IPS-15b (cell line): ENCODE data around the gene DCUN1D1.
"Not testable (repeated sequence)": the region's sequence is repeated elsewhere in the genome, so short reads cannot be mapped to it uniquely, and the experiment has no call there.

Experiments used
- H3K27me3 ChIP-seq: one replicate; pipeline ENCODE4 v1.6.1; 2013; ENCODE audit warnings: low read length; ENCODE audit not compliant: control insufficient read depth, insufficient read depth
- H3K36me3 ChIP-seq: one replicate; pipeline ENCODE4 v1.6.1; 2013; ENCODE audit warnings: low read length; ENCODE audit not compliant: control insufficient read depth, insufficient read depth
- H3K4me1 ChIP-seq: one replicate; pipeline ENCODE4 v1.6.1; 2013; ENCODE audit warnings: mild to moderate bottlenecking, low read length; ENCODE audit not compliant: control insufficient read depth, insufficient read depth
- H3K4me3 ChIP-seq: one replicate; pipeline ENCODE4 v1.5.1; 2013; ENCODE audit warnings: low read depth, low read length
- H3K9ac ChIP-seq: one replicate; pipeline ENCODE4 v1.6.1; 2013; ENCODE audit warnings: low read depth, mild to moderate bottlenecking, low read length
- H3K9me3 ChIP-seq: one replicate; pipeline ENCODE4 v1.6.1; 2013; ENCODE audit warnings: mild to moderate bottlenecking, low read length; ENCODE audit not compliant: control insufficient read depth, insufficient read depth

DCUN1D1 gene

GRCh38 chr3:182999767-183000166 lies 19.4 kb upstream of the DCUN1D1 start:
- no peaks in the 10 kb centered on the region for H3K27me3 ChIP-seq
- no peaks in the 10 kb centered on the region for H3K9me3 ChIP-seq
- no peaks in the 10 kb centered on the region for H3K4me1 ChIP-seq
- H3K4me3 ChIP-seq, result no peak overlapping the region
- H3K36me3 ChIP-seq, result no peaks in the 10 kb centered on the region
- no peak overlapping the region for H3K9ac ChIP-seq

GRCh38 chr3:182993486-182994201 lies 13.3 kb upstream of the DCUN1D1 start:
- not testable (repeated sequence) for H3K27me3 ChIP-seq, H3K9me3 ChIP-seq, H3K4me1 ChIP-seq, H3K9ac ChIP-seq, H3K4me3 ChIP-seq, H3K36me3 ChIP-seq

- no peak overlapping the region for H3K9ac ChIP-seq
- H3K36me3 ChIP-seq, result no peaks in the 10 kb centered on the region
These were observed 9.2 kb upstream of the DCUN1D1 start for GRCh38 chr3:182989566-182989965.

GRCh38 chr3:182986021-182986420 lies 5.7 kb upstream of the DCUN1D1 start:
- Histone ChIP-seq H3K9ac (no peak overlapping the region), H3K4me3 (no peak overlapping the region), H3K4me1 (no peaks in the 10 kb centered on the region), H3K27me3 (no peaks in the 10 kb centered on the region), H3K36me3 (no peaks in the 10 kb centered on the region), H3K9me3 (no peaks in the 10 kb centered on the region)

More at GRCh38 chr3:182989566-182989965, 9.2 kb upstream of the DCUN1D1 start:
- H3K27me3 ChIP-seq, result no peaks in the 10 kb centered on the region
- H3K9me3 ChIP-seq, result no peaks in the 10 kb centered on the region
- H3K4me1 ChIP-seq, result no peaks in the 10 kb centered on the region
- H3K4me3 ChIP-seq, result no peak overlapping the region

- H3K27me3 ChIP-seq, result no peaks in the 10 kb centered on the region
- H3K4me1 ChIP-seq, result peaks cover 1% of the 10 kb centered on the region
- H3K4me3 ChIP-seq, result no peak overlapping the region
- no peak overlapping the region for H3K9ac ChIP-seq
- H3K9me3 ChIP-seq, result no peaks in the 10 kb centered on the region
- no peaks in the 10 kb centered on the region for H3K36me3 ChIP-seq
These were observed 3.5 kb upstream of the DCUN1D1 start for GRCh38 chr3:182983876-182984275.

- H3K27me3 ChIP-seq, result no peaks in the 10 kb centered on the region
- peaks cover 6% of the 10 kb centered on the region for H3K4me1 ChIP-seq
- H3K4me3 ChIP-seq, result peak overlapping the region; percentile 59
- no peaks in the 10 kb centered on the region for H3K9me3 ChIP-seq
- no peaks in the 10 kb centered on the region for H3K36me3 ChIP-seq
- H3K9ac ChIP-seq, result no peak overlapping the region
These were observed 671 bp upstream of the DCUN1D1 start for GRCh38 chr3:182981038-182981380.

GRCh38 chr3:182979674-182980191 lies 605 bp downstream of the DCUN1D1 start:
- no peaks in the 10 kb centered on the region for H3K36me3 ChIP-seq
- peak overlapping the region; percentile 57 for H3K9ac ChIP-seq
- H3K4me1 ChIP-seq, result peaks cover 6% of the 10 kb centered on the region
- no peaks in the 10 kb centered on the region for H3K27me3 ChIP-seq
- H3K9me3 ChIP-seq, result no peaks in the 10 kb centered on the region
- peak overlapping the region; percentile 85 for H3K4me3 ChIP-seq

- Histone ChIP-seq H3K9ac (peak overlapping the region; percentile 57), H3K4me1 (peaks cover 6% of the 10 kb centered on the region), H3K36me3 (no peaks in the 10 kb centered on the region), H3K4me3 (peak overlapping the region; percentile 85), H3K27me3 (no peaks in the 10 kb centered on the region), H3K9me3 (no peaks in the 10 kb centered on the region)
These were observed 1.1 kb downstream of the DCUN1D1 start for GRCh38 chr3:182979103-182979673.

GRCh38 chr3:182978387-182978786 lies 2.0 kb downstream of the DCUN1D1 start:
- H3K9me3 ChIP-seq, result no peaks in the 10 kb centered on the region
- peak overlapping the region; percentile 85 for H3K4me3 ChIP-seq
- no peaks in the 10 kb centered on the region for H3K36me3 ChIP-seq
- H3K27me3 ChIP-seq, result no peaks in the 10 kb centered on the region
- no peak overlapping the region for H3K9ac ChIP-seq
- peaks cover 6% of the 10 kb centered on the region for H3K4me1 ChIP-seq

- Histone ChIP-seq H3K9me3 (no peaks in the 10 kb centered on the region), H3K36me3 (no peaks in the 10 kb centered on the region), H3K27me3 (no peaks in the 10 kb centered on the region), H3K4me3 (no peak overlapping the region), H3K4me1 (peaks cover 8% of the 10 kb centered on the region), H3K9ac (no peak overlapping the region)
These were observed 7.3 kb downstream of the DCUN1D1 start for GRCh38 chr3:182973047-182973446.

GRCh38 chr3:182972387-182972786 lies 8.0 kb downstream of the DCUN1D1 start:
- Histone ChIP-seq H3K9me3 (no peaks in the 10 kb centered on the region), H3K4me1 (peaks cover 8% of the 10 kb centered on the region), H3K36me3 (no peaks in the 10 kb centered on the region), H3K27me3 (no peaks in the 10 kb centered on the region), H3K4me3 (no peak overlapping the region), H3K9ac (no peak overlapping the region)

- no peak overlapping the region for H3K4me3 ChIP-seq
- no peak overlapping the region for H3K9ac ChIP-seq
These were observed 8.7 kb downstream of the DCUN1D1 start for GRCh38 chr3:182971637-182972036.

More at GRCh38 chr3:182971637-182972036, 8.7 kb downstream of the DCUN1D1 start:
- Histone ChIP-seq H3K27me3 (no peaks in the 10 kb centered on the region), H3K4me1 (peaks cover 8% of the 10 kb centered on the region), H3K36me3 (no peaks in the 10 kb centered on the region), H3K9me3 (no peaks in the 10 kb centered on the region)
